Measurements from ENCODE around the gene MALSU1.

Gene MALSU1

GRCh38 chr7:23264916-23265458 is 34.2 kb upstream of the MALSU1 start:
- Histone ChIP-seq H3K9me3 (ENCODE audit: low read length) (peaks cover 3% of the 10 kb centered on the region; the same call in 1 of the 2 replicates), H3K36me3 (ENCODE audit: insufficient read depth, low read length) (no peaks in the 10 kb centered on the region; the same call in 1 of the 2 replicates), H4K20me1 (ENCODE audit: insufficient read depth, low read length) (no peaks in the 10 kb centered on the region), H2AFZ (ENCODE audit: low read length) (no peak overlapping the region), H3K79me2 (ENCODE audit: insufficient read depth, low read length) (no peaks in the 10 kb centered on the region), H3K27me3 (ENCODE audit: insufficient read depth, low read length) (no peaks in the 10 kb centered on the region), H3K9me2 (ENCODE audit: low read depth, low read length) (no peaks in the 10 kb centered on the region), H3K4me3 (ENCODE audit: low read depth, low read length, poor library complexity, severe bottlenecking) (no peak overlapping the region), H3F3A (ENCODE audit: insufficient read depth, low read length) (no peaks in the 10 kb centered on the region), H3K4me2 (ENCODE audit: low read length) (no peak overlapping the region), H3K9ac (ENCODE audit: low read length) (no peak overlapping the region), H3K27ac (ENCODE audit: low read depth, low read length, poor library complexity, severe bottlenecking) (no peak overlapping the region), H3K4me1 (ENCODE audit: insufficient read depth, low read length, severe bottlenecking) (peaks cover 5% of the 10 kb centered on the region)
- TF ChIP-seq CTCF (IDR thresholded peaks at IDR 0.05; ENCODE audit: low read length), result no peak
- no peak for TF ChIP-seq EZH2 (IDR thresholded peaks at IDR 0.05; ENCODE audit: borderline replicate concordance, low read length)

GRCh38 chr7:23266918-23267317 is 32.2 kb upstream of the MALSU1 start:
- H3K79me2 ChIP-seq (ENCODE audit: insufficient read depth, low read length), result no peaks in the 10 kb centered on the region
- H3F3A ChIP-seq (ENCODE audit: insufficient read depth, low read length), result no peaks in the 10 kb centered on the region
- no peaks in the 10 kb centered on the region; the same call in 1 of the 2 replicates for H3K36me3 ChIP-seq (ENCODE audit: insufficient read depth, low read length)
- H3K9ac ChIP-seq (ENCODE audit: low read length), result no peak overlapping the region
- H3K4me2 ChIP-seq (ENCODE audit: low read length), result no peak overlapping the region
- peaks cover 3% of the 10 kb centered on the region; the same call in 1 of the 2 replicates for H3K9me3 ChIP-seq (ENCODE audit: low read length)
- H3K4me1 ChIP-seq (ENCODE audit: insufficient read depth, low read length, severe bottlenecking), result peaks cover 5% of the 10 kb centered on the region
- no peak overlapping the region for H3K4me3 ChIP-seq (ENCODE audit: low read depth, low read length, poor library complexity, severe bottlenecking)
- no peak overlapping the region for H2AFZ ChIP-seq (ENCODE audit: low read length)
- H4K20me1 ChIP-seq (ENCODE audit: insufficient read depth, low read length), result no peaks in the 10 kb centered on the region
- TF ChIP-seq CTCF (IDR thresholded peaks at IDR 0.05; ENCODE audit: low read length) (no peak), EZH2 (IDR thresholded peaks at IDR 0.05; ENCODE audit: borderline replicate concordance, low read length) (no peak)
- no peaks in the 10 kb centered on the region for H3K9me2 ChIP-seq (ENCODE audit: low read depth, low read length)
- H3K27ac ChIP-seq (ENCODE audit: low read depth, low read length, poor library complexity, severe bottlenecking), result no peak overlapping the region
- H3K27me3 ChIP-seq (ENCODE audit: insufficient read depth, low read length), result no peaks in the 10 kb centered on the region

- no peak overlapping the region for H3K4me2 ChIP-seq (ENCODE audit: low read length)
- no peaks in the 10 kb centered on the region for H3K27me3 ChIP-seq (ENCODE audit: insufficient read depth, low read length)
- no peaks in the 10 kb centered on the region for H3K79me2 ChIP-seq (ENCODE audit: insufficient read depth, low read length)
- no peaks in the 10 kb centered on the region for H3K9me2 ChIP-seq (ENCODE audit: low read depth, low read length)
- H4K20me1 ChIP-seq (ENCODE audit: insufficient read depth, low read length), result no peaks in the 10 kb centered on the region
- H3K36me3 ChIP-seq (ENCODE audit: insufficient read depth, low read length), result no peaks in the 10 kb centered on the region; the same call in 1 of the 2 replicates
- peaks cover 3% of the 10 kb centered on the region; the same call in 1 of the 2 replicates for H3K9me3 ChIP-seq (ENCODE audit: low read length)
- H3K4me1 ChIP-seq (ENCODE audit: insufficient read depth, low read length, severe bottlenecking), result peaks cover 5% of the 10 kb centered on the region
- no peak overlapping the region for H3K4me3 ChIP-seq (ENCODE audit: low read depth, low read length, poor library complexity, severe bottlenecking)
- no peak overlapping the region for H2AFZ ChIP-seq (ENCODE audit: low read length)
- no peak overlapping the region for H3K9ac ChIP-seq (ENCODE audit: low read length)
- H3F3A ChIP-seq (ENCODE audit: insufficient read depth, low read length), result no peaks in the 10 kb centered on the region
- TF ChIP-seq CTCF (IDR thresholded peaks at IDR 0.05; ENCODE audit: low read length) (no peak), EZH2 (IDR thresholded peaks at IDR 0.05; ENCODE audit: borderline replicate concordance, low read length) (no peak)
- no peak overlapping the region for H3K27ac ChIP-seq (ENCODE audit: low read depth, low read length, poor library complexity, severe bottlenecking)
Observed at GRCh38 chr7:23267357-23267756, 31.8 kb upstream of the MALSU1 start.
